Gastroesophageal sphincter (tissue), 4 donors: ENCODE measurements around the gene SCLY. TPM values are rescaled to one million over a fixed set of nuclear protein-coding genes. Genes with fewer than 3 reads are reported as not detected.

ENCODE experiments used
- ATAC-seq: fragments of 150-250 bp; one replicate; pipeline ENCODE4 v1.9.1; 2016; ENCODE audit warnings: mild to moderate bottlenecking, moderate library complexity
- H3K27ac ChIP-seq, 4 donors: fragments of 200-600 bp; sonication (generic) in 3 of 4; 1 replicate in 3 of 4; 2 replicates in 1 of 4; pipeline ENCODE4 v1.5.1; 2016 to 2019
- H3K27me3 ChIP-seq: fragments of 200-600 bp; sonication (generic); one replicate; pipeline ENCODE4 v1.5.1; 2019
- H3K36me3 ChIP-seq, 2 donors: fragments of 200-600 bp; sonication (generic); one replicate each; pipeline ENCODE4 v1.5.1; 2019; ENCODE audit warnings: control low read depth in 1 of 2
- H3K4me1 ChIP-seq, 3 donors: fragments of 200-600 bp; sonication (generic); 1 replicate in 2 of 3; 2 replicates in 1 of 3; pipeline ENCODE4 v1.5.1; 2016 to 2019; ENCODE audit warnings: control low read depth in 2 of 3
- H3K4me3 ChIP-seq, 2 donors: fragments of 200-600 bp; sonication (generic); one replicate each; pipeline ENCODE4 v1.5.1; 2019; ENCODE audit warnings: mild to moderate bottlenecking in 1 of 2, moderate library complexity in 1 of 2
- H3K9me3 ChIP-seq, 3 donors: fragments of 200-600 bp; sonication (generic); one replicate each; pipeline ENCODE4 v1.5.1; 2017 to 2019; ENCODE audit warnings: control low read depth in 2 of 3
- CTCF ChIP-seq, 4 experiments: fragments of 200-600 bp in 2 of 4; fragments of 450-650 bp in 2 of 4; sonication (generic) in 1 of 4; IDR thresholded peaks; one replicate each; pipeline ENCODE4 v1.5.1; 2017 to 2019; ENCODE audit warnings: antibody characterized with exemption in 4 of 4, mild to moderate bottlenecking in 2 of 4, moderate library complexity in 2 of 4
- EP300 ChIP-seq: sonication (generic); formaldehyde crosslinking; IDR thresholded peaks from one replicate; pipeline ENCODE4 v1.6.1; 2017; ENCODE audit warnings: antibody characterized with exemption, mild to moderate bottlenecking
- POLR2A ChIP-seq, 2 donors: fragments of 450-650 bp; IDR thresholded peaks; one replicate each; pipeline ENCODE4 v1.6.1; 2017; ENCODE audit warnings: antibody characterized with exemption in 2 of 2, mild to moderate bottlenecking in 2 of 2, moderate library complexity in 1 of 2
- POLR2AphosphoS5 ChIP-seq: sonication (generic); formaldehyde crosslinking; IDR thresholded peaks from one replicate; pipeline ENCODE4 v1.6.1; 2017; ENCODE audit warnings: antibody characterized with exemption
- WGBS, 2 donors: methylation state at CpG; one replicate each; pipeline ENCODE4 v1.1.5; 2018; ENCODE audit warnings: low coverage in 1 of 2; 5-methylcytosine and 5-hydroxymethylcytosine counted together
- total RNA-seq, 4 donors: library from RNA; depleted of rRNA; stranded (reverse); fragments of >200 nt; gene quantifications; one replicate each; pipeline ENCODE4 v1.1.0, GENCODE V29; 2016

Gene SCLY
- total RNA-seq, 4 donors from 2014 or later = 14.2 to 23.2 (median 16.5) TPM

DNA sequence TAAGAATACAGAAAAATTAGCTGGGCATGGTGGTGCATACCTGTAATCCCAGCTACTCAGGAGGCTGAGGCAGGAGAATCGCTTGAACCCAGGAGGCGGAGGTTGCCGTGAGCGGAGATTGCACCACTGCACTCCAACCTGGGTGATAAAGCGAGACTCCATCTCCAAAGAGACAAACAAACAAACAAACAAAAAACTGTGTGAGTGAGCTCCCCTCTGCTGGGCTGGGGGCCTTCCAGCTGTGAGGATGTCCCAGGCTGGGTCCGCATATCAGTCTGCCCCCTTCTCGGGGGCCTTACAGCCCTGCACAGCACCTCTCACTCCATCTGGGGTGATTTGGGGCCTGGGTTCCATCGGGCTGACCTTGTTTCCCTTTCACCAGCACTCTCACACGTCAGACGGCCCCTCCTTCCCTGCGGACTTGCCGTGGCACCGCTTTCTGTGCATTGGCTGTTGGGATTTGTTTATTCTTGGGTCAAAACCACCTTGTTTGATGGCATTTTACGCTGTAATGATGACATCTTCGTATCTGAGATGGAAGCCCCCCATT is 74.9 kb downstream of the SCLY start:
- peaks cover 0 to 11% of the 10 kb centered on the region in 2 donors for H3K36me3 ChIP-seq
- H3K9me3 ChIP-seq = no peaks in the 10 kb centered on the region
- no peak overlapping the region for H3K4me3 ChIP-seq
- TF ChIP-seq CTCF (IDR thresholded peaks at IDR 0.05) (no peak), POLR2AphosphoS5 (no peak), POLR2A (IDR thresholded peaks at IDR 0.05) (no peak), EP300 (no peak)
- 86 to 95% methylated on average over 11 to 12 of the region's 15 CpGs for WGBS, 2 donors
- no peaks in the 10 kb centered on the region for H3K27me3 ChIP-seq
- H3K4me1 ChIP-seq = peaks cover 0 to 29% (median 14%) of the 10 kb centered on the region in 3 donors
- no peak overlapping the region for H3K27ac ChIP-seq
- ATAC-seq = no peak

DNA sequence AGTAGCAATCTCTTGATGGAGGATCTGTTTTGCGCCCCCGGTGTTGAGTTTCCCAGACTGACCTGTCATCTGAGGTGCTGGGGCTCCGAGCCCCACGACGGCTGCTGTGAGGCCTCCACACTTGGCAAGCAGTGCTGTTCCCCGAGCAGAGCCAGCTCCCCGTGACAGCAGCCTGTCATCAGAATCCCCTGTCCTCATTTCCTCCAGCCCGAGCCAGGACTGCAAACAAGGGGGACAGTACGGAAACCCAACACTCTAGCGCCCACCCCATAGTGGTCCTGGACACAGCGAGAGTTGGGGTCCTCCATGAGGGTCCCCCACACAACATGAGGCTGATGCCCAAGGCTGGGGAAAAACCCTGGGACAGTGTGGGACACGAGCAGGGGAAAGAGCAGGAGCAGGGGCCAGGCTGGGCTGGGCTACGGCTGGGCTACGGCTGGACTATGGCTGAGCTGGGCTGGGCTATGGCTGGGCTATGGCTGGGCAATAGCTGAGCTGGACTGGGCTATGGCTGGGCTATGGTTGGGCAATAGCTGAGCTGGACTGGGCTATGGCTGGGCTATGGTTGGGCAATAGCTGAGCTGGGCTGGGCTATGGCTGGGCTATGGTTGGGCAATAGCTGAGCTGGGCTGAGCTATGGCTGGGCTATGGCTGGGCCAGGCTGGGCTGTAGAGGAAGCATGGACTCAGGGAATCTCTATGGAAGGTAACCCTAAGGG is 76.2 kb downstream of the SCLY start:
- H3K27me3 ChIP-seq = no peaks in the 10 kb centered on the region
- peaks cover 0 to 41% (median 14%) of the 10 kb centered on the region in 3 donors for H3K4me1 ChIP-seq
- H3K36me3 ChIP-seq = peaks cover 0 to 6% of the 10 kb centered on the region in 2 donors
- H3K27ac ChIP-seq = no peak overlapping the region
- H3K4me3 ChIP-seq = no peak overlapping the region
- TF ChIP-seq CTCF (IDR thresholded peaks at IDR 0.05) (no peak), POLR2A (IDR thresholded peaks at IDR 0.05) (no peak), EP300 (no peak), POLR2AphosphoS5 (no peak)
- no peaks in the 10 kb centered on the region for H3K9me3 ChIP-seq
- WGBS, 2 donors = 72 to 80% methylated on average over 2 of the region's 14 CpGs
- peak; percentile 31 for ATAC-seq

DNA sequence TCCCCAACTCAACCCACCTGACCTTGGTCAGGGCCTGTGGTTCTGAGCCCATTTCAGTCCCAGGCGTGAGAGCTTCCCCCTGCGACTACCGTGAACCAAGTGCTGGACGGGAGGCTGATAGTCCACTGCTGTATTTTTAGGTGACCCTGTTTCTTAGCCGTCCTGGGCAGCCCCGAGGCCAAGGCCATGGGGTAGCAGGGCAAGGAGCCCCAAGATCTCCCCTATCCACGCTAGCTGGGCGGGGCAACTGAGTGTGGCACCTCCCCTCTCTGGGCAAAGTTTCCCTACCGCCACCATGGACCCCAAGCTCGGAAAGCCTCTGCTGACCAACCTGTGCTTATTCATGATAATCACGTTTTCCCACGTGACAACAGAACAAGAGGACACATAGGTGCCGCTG is 77.1 kb downstream of the SCLY start:
- H3K4me1 ChIP-seq = peaks cover 0 to 50% (median 14%) of the 10 kb centered on the region in 3 donors
- no peak for ATAC-seq
- TF ChIP-seq CTCF (IDR thresholded peaks at IDR 0.05) = no peak
- no peak for TF ChIP-seq POLR2A (IDR thresholded peaks at IDR 0.05)
- TF ChIP-seq EP300 = no peak
- TF ChIP-seq POLR2AphosphoS5 = no peak
- peaks cover 0 to 6% of the 10 kb centered on the region in 2 donors for H3K36me3 ChIP-seq
- H3K27ac ChIP-seq = peak overlapping the region in 2 of 4 donors; percentile 36 to 39
- WGBS, 2 donors = 86% methylated on average over 6 of the region's 13 CpGs; no CpG with 5 or more reads in 1 of the 2 donors
- no peaks in the 10 kb centered on the region for H3K27me3 ChIP-seq
- H3K4me3 ChIP-seq = no peak overlapping the region
- no peaks in the 10 kb centered on the region for H3K9me3 ChIP-seq

DNA sequence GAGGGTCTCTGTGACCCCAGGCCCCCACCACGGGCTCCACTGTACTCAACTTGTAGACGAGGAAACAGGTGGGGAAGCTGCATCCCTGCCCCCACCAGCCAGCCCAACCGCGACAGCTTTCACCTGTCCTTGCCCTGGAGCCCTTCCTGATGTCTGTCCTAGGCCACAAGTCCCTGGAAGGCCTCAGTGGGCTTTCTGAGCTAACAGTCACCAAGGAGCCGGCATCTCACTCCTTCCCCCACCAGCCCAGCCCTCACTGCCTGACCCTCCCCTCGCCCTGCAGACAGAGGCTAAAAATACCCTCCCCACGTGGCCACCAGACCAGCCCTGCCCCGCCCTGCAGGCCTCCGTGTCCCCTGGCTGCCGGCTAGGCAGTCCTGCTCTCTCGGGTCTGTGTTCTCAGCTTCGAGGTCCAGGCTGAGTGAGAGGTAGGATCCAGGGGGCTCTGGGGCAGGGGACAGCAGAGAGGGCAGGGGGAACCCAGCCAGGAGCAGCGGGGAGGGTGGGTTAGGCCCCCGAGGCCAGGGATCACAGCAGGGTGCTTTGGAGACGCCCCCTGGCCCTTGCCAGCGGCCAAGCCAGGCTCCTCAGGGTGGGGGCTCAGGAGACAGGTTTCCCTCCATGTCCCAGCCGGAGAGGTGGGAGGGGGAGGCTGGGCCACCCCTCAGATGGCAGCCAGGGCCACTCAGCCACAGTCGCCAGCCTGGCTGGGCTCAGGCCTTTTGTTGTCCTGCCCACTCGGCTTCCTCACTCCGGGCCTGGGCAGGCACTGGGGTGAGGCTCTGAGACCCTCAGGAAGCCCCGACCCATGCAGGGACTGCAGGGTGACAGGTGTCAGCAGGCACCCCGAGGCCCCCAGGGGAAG is 77.8 kb downstream of the SCLY start, which contains the start of gene KLHL30:
KLHL30 (plus strand) TSS at position 338 of the 865 bp plus-strand sequence. CDS start 2,087 bp downstream, outside the sequence.
- Histone ChIP-seq H3K36me3 (peaks cover 0 to 6% of the 10 kb centered on the region in 2 donors), H3K27ac (peak within 1 kb of the TSS in 3 of 4 donors; percentile 36 to 66 (median 39)), H3K27me3 (no peaks in the 10 kb centered on the region), H3K4me3 (peak within 1 kb of the TSS; percentile 14 to 48), H3K9me3 (no peaks in the 10 kb centered on the region), H3K4me1 (peaks cover 0 to 57% (median 16%) of the 10 kb centered on the region in 3 donors)
- no CpG with 5 or more reads among the region's 22 CpGs for whole genome bisulfite sequencing, 2 donors
- peak; percentile 70 for ATAC-seq
- TF ChIP-seq CTCF (IDR thresholded peaks at IDR 0.05) (no peak), POLR2A (IDR thresholded peaks at IDR 0.05) (no peak), POLR2AphosphoS5 (no peak), EP300 (no peak)
